CD4-positive, alpha-beta T cell treated with Interferon alpha-2 for 1 hour (primary cell): ENCODE results near the gene RBM45.
"Not testable (repeated sequence)": the region's sequence is repeated elsewhere in the genome, so short reads cannot be mapped to it uniquely, and the experiment has no call there.

ENCODE experiments used
- DNase-seq, 2 donors: peaks; one replicate each; pipeline ENCODE4 v3.0.0-alpha.2; 2020 to 2022

The RBM45 gene, protein sequence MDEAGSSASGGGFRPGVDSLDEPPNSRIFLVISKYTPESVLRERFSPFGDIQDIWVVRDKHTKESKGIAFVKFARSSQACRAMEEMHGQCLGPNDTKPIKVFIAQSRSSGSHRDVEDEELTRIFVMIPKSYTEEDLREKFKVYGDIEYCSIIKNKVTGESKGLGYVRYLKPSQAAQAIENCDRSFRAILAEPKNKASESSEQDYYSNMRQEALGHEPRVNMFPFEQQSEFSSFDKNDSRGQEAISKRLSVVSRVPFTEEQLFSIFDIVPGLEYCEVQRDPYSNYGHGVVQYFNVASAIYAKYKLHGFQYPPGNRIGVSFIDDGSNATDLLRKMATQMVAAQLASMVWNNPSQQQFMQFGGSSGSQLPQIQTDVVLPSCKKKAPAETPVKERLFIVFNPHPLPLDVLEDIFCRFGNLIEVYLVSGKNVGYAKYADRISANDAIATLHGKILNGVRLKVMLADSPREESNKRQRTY

DNA sequence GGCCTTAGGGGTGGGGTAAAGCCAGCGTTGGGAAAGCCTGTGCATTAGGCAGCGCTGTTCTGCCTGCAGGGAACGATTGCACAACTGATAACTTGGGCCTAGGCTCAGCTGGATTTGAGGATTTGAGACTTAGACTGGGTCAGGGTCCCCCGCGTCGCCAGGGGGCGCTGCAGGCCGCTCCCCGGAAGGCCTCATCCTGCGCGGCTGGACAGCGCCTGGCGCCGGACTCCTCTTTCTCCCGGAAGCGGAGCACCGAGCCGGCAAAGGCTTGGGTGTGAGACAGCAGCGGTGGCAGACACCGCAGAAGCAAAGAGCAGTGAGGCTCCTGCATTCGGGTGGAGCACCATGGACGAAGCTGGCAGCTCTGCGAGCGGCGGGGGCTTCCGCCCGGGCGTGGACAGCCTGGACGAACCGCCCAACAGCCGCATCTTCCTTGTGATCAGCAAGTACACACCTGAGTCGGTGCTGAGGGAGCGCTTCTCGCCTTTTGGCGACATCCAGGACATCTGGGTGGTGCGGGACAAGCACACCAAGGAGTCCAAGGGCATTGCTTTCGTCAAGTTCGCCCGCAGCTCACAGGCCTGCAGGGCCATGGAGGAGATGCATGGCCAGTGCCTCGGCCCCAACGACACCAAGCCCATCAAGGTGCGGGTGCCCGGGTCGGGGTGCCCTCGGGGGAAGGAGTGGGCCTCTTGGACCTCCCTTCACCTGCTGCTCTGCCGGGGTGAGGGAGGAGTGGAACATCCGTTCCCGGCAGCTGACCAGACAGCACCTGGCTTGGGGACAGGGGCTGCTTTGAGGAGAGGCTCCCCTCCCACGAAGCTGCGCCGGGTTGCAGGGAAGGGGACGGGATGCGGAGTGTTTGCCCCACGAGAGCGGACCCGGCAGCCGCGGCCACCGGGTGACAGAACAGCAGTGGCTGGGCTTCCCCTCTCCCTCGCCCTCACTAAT, at the start of gene RBM45:
RBM45 (plus strand) TSS at position 236 of the 951 bp plus-strand sequence; CDS start at position 346, 110 bp downstream.
- DNase-seq, result peak; percentile 84 to 87

- no peak for DNase-seq
Observed at GRCh38 chr2:178066324-178066723, 45.9 kb upstream of the RBM45 start.

- no peak for DNase-seq
Observed at GRCh38 chr2:178066890-178067669, 45.2 kb upstream of the RBM45 start.

DNA sequence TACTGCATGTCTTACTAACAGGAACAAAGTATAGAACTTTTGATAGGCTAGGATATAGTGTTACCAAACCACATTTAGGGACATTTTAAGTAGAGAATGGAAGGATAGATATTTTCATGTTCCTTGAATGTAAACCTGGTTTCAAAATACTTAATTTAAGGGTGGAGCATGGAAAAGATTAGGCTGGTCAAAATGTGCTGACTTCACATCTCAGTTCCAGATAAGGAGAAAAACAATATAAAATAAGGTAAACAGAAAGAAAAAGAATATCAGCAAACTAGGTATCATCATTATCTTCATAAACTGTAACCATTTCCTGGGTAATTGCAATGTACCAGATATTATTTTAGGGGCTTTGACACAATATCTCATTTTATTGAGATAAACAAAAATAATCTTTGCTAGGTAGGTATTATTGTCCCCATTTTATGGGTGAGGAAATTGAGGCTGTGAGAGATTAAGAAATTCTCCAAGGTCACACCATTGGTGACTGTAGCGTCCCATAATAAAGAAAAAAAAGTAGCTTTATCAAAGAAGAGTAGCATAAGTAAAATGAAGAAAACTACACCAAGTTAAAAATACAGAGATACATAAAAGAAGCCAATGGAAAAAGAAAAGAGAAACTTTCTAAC, 43.3 kb upstream of the RBM45 start:
- DNase-seq, result no peak

- DNase-seq, result no peak
Observed at GRCh38 chr2:178069551-178069950, 42.7 kb upstream of the RBM45 start.

DNA sequence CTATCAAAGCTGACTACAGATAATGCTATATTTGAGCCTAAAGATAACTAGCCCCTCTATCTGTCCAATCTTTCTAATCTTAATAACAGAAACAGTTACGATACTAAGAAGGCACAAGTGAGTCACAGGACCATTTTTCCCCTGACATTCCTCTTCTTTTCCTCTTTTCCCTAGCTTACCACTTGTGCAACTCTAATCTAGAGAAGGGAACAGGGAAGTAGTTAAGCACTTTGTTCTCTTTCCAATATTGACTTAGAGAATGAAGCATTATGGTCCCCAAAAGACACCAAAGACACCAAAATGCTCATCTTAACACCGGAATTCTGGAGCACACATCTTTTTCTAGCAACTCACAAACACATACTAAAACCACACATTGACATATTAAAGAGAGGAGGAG, 41.4 kb upstream of the RBM45 start:
- no peak for DNase-seq

DNA sequence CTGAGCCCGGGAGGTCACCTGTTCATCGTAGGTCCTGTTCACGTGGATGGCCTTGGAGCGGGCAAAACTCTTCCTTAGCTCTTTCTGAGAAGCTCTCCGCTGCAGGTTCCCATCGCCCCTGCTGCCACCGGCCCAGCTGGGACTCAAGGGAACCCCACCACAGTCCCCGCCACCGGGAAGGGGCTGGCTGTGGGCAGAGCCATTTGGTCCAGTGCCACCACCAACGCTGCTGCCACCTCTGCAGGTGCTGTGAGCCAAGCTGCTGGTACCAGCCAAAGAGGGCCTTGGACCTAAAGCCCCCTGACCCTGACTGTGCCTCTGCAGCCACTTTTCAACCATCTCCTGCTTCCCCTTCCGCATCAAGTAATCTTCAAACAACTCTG, 40.2 kb upstream of the RBM45 start:
- no peak for DNase-seq

- DNase-seq, result peak in 1 of 2 donors; percentile 4
Observed at GRCh38 chr2:178072383-178073301, 39.6 kb upstream of the RBM45 start, which contains the start of gene PDE11A. Gene PDE11A (minus strand): TSS chr2:178072777. CDS start chr2:178072437, 340 bp downstream.

- no peak for DNase-seq
Observed at GRCh38 chr2:178074123-178075005, 37.9 kb upstream of the RBM45 start.

GRCh38 chr2:178075006-178075326, 37.3 kb upstream of the RBM45 start:
- DNase-seq, result no peak

GRCh38 chr2:178076130-178076529, 36.1 kb upstream of the RBM45 start:
- no peak for DNase-seq

DNA sequence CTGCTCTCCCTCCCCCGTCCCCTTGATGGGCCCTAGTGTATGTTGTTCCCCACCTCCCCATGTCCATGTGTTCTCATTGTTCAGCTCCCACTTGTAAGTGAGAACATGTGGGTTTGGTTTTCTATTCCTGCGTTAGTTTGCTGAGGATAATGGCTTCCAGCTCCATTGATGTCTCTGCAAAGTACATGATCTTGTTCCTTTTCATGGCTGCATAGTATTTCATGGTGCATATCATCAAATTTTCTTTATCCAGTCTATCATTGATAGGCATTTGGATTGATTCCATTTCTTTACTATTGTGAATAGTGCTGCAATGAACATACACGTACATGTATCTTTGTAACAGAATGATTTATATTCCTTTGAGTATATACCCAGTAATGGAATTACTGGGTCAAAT, 33.0 kb upstream of the RBM45 start:
- not testable (repeated sequence) for DNase-seq

DNA sequence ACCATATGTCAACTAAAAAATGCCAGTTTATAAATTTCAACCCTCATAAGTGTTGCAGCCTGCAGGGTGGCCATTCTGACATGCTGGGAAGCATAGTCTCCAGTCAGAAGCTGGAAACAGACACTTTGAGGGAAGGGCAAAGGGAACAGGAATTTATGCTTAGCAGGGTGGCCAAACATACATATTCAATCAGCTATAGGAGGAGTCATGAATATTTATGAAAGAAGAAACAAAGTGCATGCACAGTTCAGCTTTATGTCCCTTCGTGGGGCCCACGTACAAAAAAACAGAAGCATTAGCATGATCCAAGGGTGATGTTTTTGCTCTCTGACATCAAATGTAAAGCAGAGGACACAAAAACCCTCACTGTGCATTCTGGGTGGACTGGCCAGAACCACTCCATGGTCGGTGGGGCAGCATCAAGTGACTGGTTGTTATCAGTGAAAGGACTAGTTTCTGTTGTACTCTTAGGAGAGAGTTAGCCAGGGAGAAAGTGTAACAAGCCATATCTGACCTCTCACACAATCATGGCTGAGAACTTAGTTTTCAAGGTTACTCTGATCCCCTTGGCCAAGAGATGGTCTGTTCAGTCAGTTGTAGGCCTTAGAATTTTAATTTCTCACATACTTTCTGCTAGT, 29.7 kb upstream of the RBM45 start:
- DNase-seq, result no peak

DNA sequence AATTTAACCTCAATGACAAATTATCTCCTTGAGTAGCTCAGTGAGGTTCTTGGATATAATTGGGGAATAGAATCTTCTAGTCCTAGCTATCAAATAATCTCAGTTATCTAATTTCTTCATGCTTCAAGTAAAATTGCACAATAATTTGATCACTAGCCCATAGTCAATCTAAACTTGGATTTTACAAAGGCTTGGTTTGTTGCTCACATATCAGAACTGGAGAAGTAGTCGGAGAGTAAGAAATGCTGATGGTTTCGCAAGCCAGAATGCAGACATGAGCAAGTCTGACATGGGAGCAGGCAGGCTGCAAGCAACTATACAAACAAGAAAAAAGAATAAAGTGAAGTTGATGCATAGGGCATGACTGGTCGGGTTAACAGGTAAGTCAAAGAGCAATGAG, 28.0 kb upstream of the RBM45 start:
- no peak for DNase-seq

- DNase-seq, result no peak
Observed at GRCh38 chr2:178088774-178089270, 23.4 kb upstream of the RBM45 start.

- no peak for DNase-seq
Observed at GRCh38 chr2:178093471-178093870, 18.8 kb upstream of the RBM45 start.

- no peak for DNase-seq
Observed at GRCh38 chr2:178101321-178102079, 10.7 kb upstream of the RBM45 start.

DNA sequence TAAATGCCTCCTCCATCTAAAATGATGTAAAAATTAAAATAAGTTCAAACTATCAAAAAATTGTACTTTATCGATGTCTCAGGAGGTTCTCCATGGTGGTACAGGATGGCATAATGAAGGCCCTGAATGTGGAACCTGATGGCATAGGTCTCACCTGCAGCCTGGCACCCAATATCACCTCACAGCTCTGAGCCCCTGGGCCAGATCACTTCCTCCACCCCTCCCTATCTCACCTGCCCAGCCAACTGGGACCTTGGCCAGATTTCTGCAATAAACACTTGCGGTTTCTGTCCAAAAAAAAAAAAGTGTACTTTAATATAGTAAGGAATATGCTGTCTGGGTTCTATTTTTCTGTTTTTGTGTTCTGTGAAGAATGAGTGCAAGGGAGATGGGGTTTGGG, 6.7 kb upstream of the RBM45 start:
- DNase-seq, result no peak

GRCh38 chr2:178106053-178106452, 6.2 kb upstream of the RBM45 start:
- DNase-seq, result no peak
